ENCODE results near the gene SARS1. TPM values are rescaled to one million over a fixed set of nuclear protein-coding genes. Genes with fewer than 3 reads are reported as not detected.

The SARS1 gene
- total and polyA plus RNA-seq, 2 of the 8 experiments (the other 6 are each of a cell fraction or from before 2014, with no cell fraction given): 83.1 to 146 TPM

DNA sequence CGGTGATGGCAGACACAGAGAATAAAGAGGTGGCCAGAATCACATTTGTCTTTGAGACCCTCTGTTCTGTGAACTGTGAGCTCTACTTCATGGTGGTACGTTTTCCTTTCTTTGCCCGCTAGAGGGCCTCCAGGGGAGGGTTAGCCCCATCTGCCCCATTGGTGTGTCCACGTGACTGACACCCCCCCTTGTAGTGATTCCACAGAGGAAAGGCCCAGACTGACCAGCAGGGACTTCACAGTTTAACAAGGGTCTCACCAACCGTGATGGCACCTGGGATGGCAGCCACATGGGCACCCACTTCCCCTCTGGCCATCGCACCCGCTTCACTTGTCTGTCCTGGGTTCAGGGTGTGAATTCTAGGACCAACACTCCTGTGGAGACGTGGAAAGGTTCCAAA lies 22.3 kb upstream of the SARS1 start:
- Histone ChIP-seq H2AK5ac (ENCODE audit: low read depth, low read length) (no peak overlapping the region), H3K23ac (ENCODE audit: insufficient read length) (no peak overlapping the region), H3K9ac (replicated peaks in 1 of 4; ENCODE audit: extremely low read depth in 1 of 4, low read depth in 3 of 4, low read length in 3 of 4) (no peak overlapping the region), H4K20me1 (replicated peaks in 1 of 2; ENCODE audit: control insufficient read depth in 1 of 2, insufficient read depth in 2 of 2, low read length in 2 of 2) (no peaks in the 10 kb centered on the region), H4K5ac (ENCODE audit: insufficient read length, low read depth, low read length) (no peak overlapping the region), H2BK15ac (ENCODE audit: low read length) (no peak overlapping the region), H3K27me3 (replicated peaks in 1 of 4; ENCODE audit: control insufficient read depth in 3 of 4, extremely low read depth in 1 of 4, insufficient read depth in 3 of 4, low read length in 3 of 4) (no peaks in the 10 kb centered on the region), H3K4me1 (replicated peaks in 1 of 4; ENCODE audit: control insufficient read depth in 3 of 4, insufficient read depth in 4 of 4, low read length in 3 of 4) (peaks cover 0 to 2% (median under 1%) of the 10 kb centered on the region in 4 experiments; a peak in 2 of 7 replicates), H4K8ac (ENCODE audit: extremely low read depth, insufficient read depth, low read length) (no peak overlapping the region), H2BK12ac (ENCODE audit: low read depth, low read length) (no peak overlapping the region; the same call in 1 of the 2 replicates), H2BK20ac (ENCODE audit: low read length) (no peak overlapping the region), H3K4ac (replicated peaks; ENCODE audit: insufficient read length, low read depth, low read length) (no peak overlapping the region), H3K27ac (ENCODE audit: low read depth, low read length) (no peak overlapping the region), H3K18ac (ENCODE audit: extremely low read depth, low read length) (no peak overlapping the region), H3K23me2 (ENCODE audit: low read depth, low read length) (no peaks in the 10 kb centered on the region; the same call in 1 of the 2 replicates), H2BK120ac (replicated peaks; ENCODE audit: low read depth, low read length) (no peak overlapping the region), H3K79me1 (ENCODE audit: low read depth, low read length) (no peaks in the 10 kb centered on the region), H2AFZ (ENCODE audit: low read length) (no peak overlapping the region), H2BK5ac (ENCODE audit: low read depth, low read length) (no peak overlapping the region), H3K4me3 (ENCODE audit: extremely low read depth in 1 of 4, insufficient read depth in 2 of 4, low read depth in 3 of 4, low read length in 4 of 4) (no peak overlapping the region), H3K4me2 (ENCODE audit: insufficient read depth in 1 of 2, low read depth in 2 of 2, low read length in 2 of 2) (no peak overlapping the region), H3K56ac (replicated peaks; ENCODE audit: insufficient read length, low read depth, low read length) (no peak overlapping the region), H3K9me3 (ENCODE audit: insufficient read depth in 2 of 2, low read depth in 1 of 2, low read length in 1 of 2) (no peaks in the 10 kb centered on the region), H3K79me2 (ENCODE audit: control insufficient read depth in 1 of 2, insufficient read depth in 2 of 2, low read length in 2 of 2) (no peaks in the 10 kb centered on the region), H4K91ac (replicated peaks; ENCODE audit: insufficient read length, low read length) (no peak overlapping the region), H3K14ac (ENCODE audit: insufficient read length) (no peak overlapping the region), H3K36me3 (ENCODE audit: control insufficient read depth in 2 of 4, insufficient read depth in 4 of 4, low read length in 3 of 4) (no peaks in the 10 kb centered on the region)
- CTCF ChIA-PET (ENCODE audit: partially characterized antibody): interaction anchor here (0.6 to 32.0 kb wide), 43 partner anchors 9 to 657 kb away, joined by 3 to 651 read pairs (median 4); partner anchors contain the start of genes ATXN7L2, CELSR2, ELAPOR1 and SARS1
- FAIRE-seq (no peak), DNase-seq (ENCODE audit: low read depth in 1 of 2, low spot score in 2 of 2) (peak in 1 of 2 experiments; percentile 55)
- 71% methylated on average over 8 of the region's 8 CpGs; no CpG with 5 or more reads in 1 of the 2 experiments for WGBS, 2 experiments (ENCODE audit: extremely low coverage in 1 of 2, insufficient coverage in 1 of 2, insufficient read length in 1 of 2, insufficient replicate concordance in 2 of 2, low coverage in 1 of 2, low lambda C conversion rate in 2 of 2, missing lambda C conversion rate in 1 of 2)
- POLR2A ChIA-PET (ENCODE audit: partially characterized antibody): interaction anchor here (0.7 to 1.8 kb wide), 4 partner anchors 10 to 91 kb away, joined by 3 to 5 read pairs (median 5); no protein-coding TSS in a partner anchor
- no peak for TF ChIP-seq GABPA (IDR thresholded peaks at IDR 0.05; ENCODE audit: borderline replicate concordance, insufficient read depth, low read length)
- no peak for TF ChIP-seq CEBPB (IDR thresholded peaks at IDR 0.05; ENCODE audit: low read depth, low read length)
- peak; percentile 46 to 61 (median 53) for TF ChIP-seq CTCF (IDR thresholded peaks at IDR 0.05; ENCODE audit: control extremely low read depth in 1 of 3, insufficient read depth in 1 of 3, low read depth in 1 of 3, low read length in 3 of 3)
- TF ChIP-seq SIX5 (IDR thresholded peaks at IDR 0.05; ENCODE audit: low read depth, low read length): no peak
- TF ChIP-seq, protein P1, sequence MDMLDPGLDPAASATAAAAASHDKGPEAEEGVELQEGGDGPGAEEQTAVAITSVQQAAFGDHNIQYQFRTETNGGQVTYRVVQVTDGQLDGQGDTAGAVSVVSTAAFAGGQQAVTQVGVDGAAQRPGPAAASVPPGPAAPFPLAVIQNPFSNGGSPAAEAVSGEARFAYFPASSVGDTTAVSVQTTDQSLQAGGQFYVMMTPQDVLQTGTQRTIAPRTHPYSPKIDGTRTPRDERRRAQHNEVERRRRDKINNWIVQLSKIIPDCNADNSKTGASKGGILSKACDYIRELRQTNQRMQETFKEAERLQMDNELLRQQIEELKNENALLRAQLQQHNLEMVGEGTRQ (IDR thresholded peaks at IDR 0.05; ENCODE audit: low read length): peak; percentile 55; the same call in 1 of the 2 replicates
- no peak for TF ChIP-seq SUZ12 (IDR thresholded peaks at IDR 0.05; ENCODE audit: low read length)
- TF ChIP-seq RAD21 (IDR thresholded peaks at IDR 0.05 in 1 of 2, conservative IDR thresholded peaks at IDR 0.05 in 1 of 2; ENCODE audit: low read depth in 2 of 2, low read length in 2 of 2): peak; percentile 22 to 33; a peak in 3 of 4 replicates
- no peak for TF ChIP-seq SIN3A (conservative IDR thresholded peaks at IDR 0.05 in 1 of 2, IDR thresholded peaks at IDR 0.05 in 1 of 2; ENCODE audit: low read depth in 1 of 2, low read length in 2 of 2)
- no peak for TF ChIP-seq NRF1 (IDR thresholded peaks at IDR 0.05; ENCODE audit: low read depth, low read length)
